CD14-positive monocyte (primary cell): ENCODE data around the gene DPM1. TPM values are rescaled to one million over a fixed set of nuclear protein-coding genes. Genes with fewer than 3 reads are reported as not detected.
A peak's percentile ranks its signal among the peaks of the same experiment; 100 is the strongest.

Experiments used
- DNase-seq, 3 donors: peaks; one replicate each; pipeline ENCODE4 v3.0.0-alpha.2; 2011 to 2022
- H2AFZ ChIP-seq: 2 replicates; pipeline ENCODE4 v1.6.0; 2012; ENCODE audit warnings: mild to moderate bottlenecking, low read depth, low read length, inconsistent platforms; ENCODE audit not compliant: insufficient read depth, poor library complexity, severe bottlenecking
- H3K27ac ChIP-seq, 2 donors: 1 replicate in 1 of 2; 2 replicates in 1 of 2; pipeline ENCODE4 v1.5.1; 2012 to 2013; ENCODE audit warnings: low read length in 2 of 2, control low read depth in 1 of 2, inconsistent platforms in 1 of 2, low read depth in 1 of 2, mild to moderate bottlenecking in 1 of 2
- H3K27me3 ChIP-seq, 2 donors: one replicate each; pipeline versions ENCODE4 v1.6.0 to v1.6.1; 2011 to 2013; ENCODE audit warnings: low read length in 2 of 2; ENCODE audit not compliant: control insufficient read depth in 2 of 2, insufficient read depth in 2 of 2
- H3K36me3 ChIP-seq, 2 donors: replicated peaks in 1 of 2; 1 replicate in 1 of 2; 2 replicates in 1 of 2; pipeline versions ENCODE4 v1.5.1 to v1.6.1; 2012 to 2013; ENCODE audit warnings: low read length in 2 of 2, control low read depth in 1 of 2, inconsistent platforms in 1 of 2, mild to moderate bottlenecking in 1 of 2; ENCODE audit not compliant: insufficient read depth in 2 of 2, control insufficient read depth in 1 of 2
- H3K4me1 ChIP-seq, 2 donors: 1 replicate in 1 of 2; 2 replicates in 1 of 2; pipeline versions ENCODE4 v1.5.1 to v1.6.1; 2012 to 2013; ENCODE audit warnings: low read length in 2 of 2, control low read depth in 1 of 2, inconsistent platforms in 1 of 2, mild to moderate bottlenecking in 1 of 2, moderate library complexity in 1 of 2; ENCODE audit not compliant: insufficient read depth in 2 of 2, control insufficient read depth in 1 of 2
- H3K4me2 ChIP-seq: replicated peaks from 2 replicates; pipeline ENCODE3; 2012; ENCODE audit warnings: low read length, moderate library complexity, mild to moderate bottlenecking; ENCODE audit not compliant: poor library complexity, severe bottlenecking; ENCODE audit errors: extremely low read depth
- H3K4me3 ChIP-seq, 3 experiments: fragments of 200-600 bp in 1 of 3; sonication (generic) in 1 of 3; replicated peaks in 1 of 3; 1 replicate in 2 of 3; 2 replicates in 1 of 3; pipeline ENCODE4 v1.5.1; 2011 to 2013; ENCODE audit warnings: low read length in 3 of 3, mild to moderate bottlenecking in 3 of 3, control low read depth in 2 of 3, low read depth in 2 of 3, inconsistent platforms in 1 of 3, moderate library complexity in 1 of 3
- H3K79me2 ChIP-seq: 2 replicates; pipeline ENCODE4 v1.6.0; 2012; ENCODE audit warnings: mild to moderate bottlenecking, control low read depth, inconsistent platforms, low read length, moderate library complexity; ENCODE audit not compliant: insufficient read depth
- H3K9ac ChIP-seq: 2 replicates; pipeline ENCODE4 v1.6.0; 2017; ENCODE audit warnings: low read length, mild to moderate bottlenecking; ENCODE audit not compliant: insufficient read depth, poor library complexity, severe bottlenecking
- H3K9me3 ChIP-seq, 2 donors: replicated peaks in 1 of 2; 1 replicate in 1 of 2; 2 replicates in 1 of 2; pipeline versions ENCODE4 v1.5.1 to v1.6.1; 2012 to 2013; ENCODE audit warnings: low read length in 2 of 2, control low read depth in 1 of 2; ENCODE audit not compliant: control insufficient read depth in 1 of 2, insufficient read depth in 1 of 2
- H4K20me1 ChIP-seq: 2 replicates; pipeline ENCODE4 v1.6.0; 2012; ENCODE audit warnings: mild to moderate bottlenecking, low read length, control low read depth, moderate library complexity; ENCODE audit not compliant: insufficient read depth
- H3K27ac Mint-ChIP-seq, 7 donors: one replicate each; pipeline ENCODE4 v1.8.0; 2020; ENCODE audit warnings: mild to moderate bottlenecking in 7 of 7, mixed read lengths in 7 of 7, moderate library complexity in 6 of 7, inconsistent platforms in 2 of 7
- H3K27me3 Mint-ChIP-seq, 3 donors: one replicate each; pipeline ENCODE4 v1.8.0; 2021 to 2022; ENCODE audit warnings: low read depth in 3 of 3, mild to moderate bottlenecking in 3 of 3, mixed read lengths in 3 of 3, moderate library complexity in 3 of 3, inconsistent platforms in 1 of 3
- H3K36me3 Mint-ChIP-seq, 2 donors: one replicate each; pipeline ENCODE4 v1.8.0; 2020; ENCODE audit warnings: mixed read lengths in 2 of 2, inconsistent platforms in 1 of 2, mild to moderate bottlenecking in 1 of 2
- H3K4me1 Mint-ChIP-seq: one replicate; pipeline ENCODE4 v1.8.0; 2020; ENCODE audit warnings: mild to moderate bottlenecking, mixed read lengths
- H3K4me3 Mint-ChIP-seq, 2 donors: one replicate each; pipeline ENCODE4 v1.8.0; 2020; ENCODE audit warnings: mild to moderate bottlenecking in 2 of 2, mixed read lengths in 2 of 2, moderate library complexity in 1 of 2
- H3K9me3 Mint-ChIP-seq, 7 donors: one replicate each; pipeline ENCODE4 v1.8.0; 2020 to 2022; ENCODE audit warnings: mixed read lengths in 7 of 7, mild to moderate bottlenecking in 6 of 7, moderate library complexity in 6 of 7, inconsistent platforms in 2 of 7
- CTCF ChIP-seq: fragments of 200-600 bp; IDR thresholded peaks from one replicate; pipeline ENCODE4 v1.8.0; 2022; ENCODE audit warnings: antibody characterized with exemption, mild to moderate bottlenecking
- WGBS: methylation state at CpG from one replicate; pipeline ENCODE4 v1.1.5; 2013; ENCODE audit warnings: missing lambda C conversion rate; ENCODE audit not compliant: insufficient coverage; 5-methylcytosine and 5-hydroxymethylcytosine counted together
- intact Hi-C, 2 donors: fragments of 100-400 bp; cut with micrococcal nuclease; formaldehyde crosslinking; loops; one replicate each; pipeline versions ENCODE4 v1.15.0 to v1.15.1; 2023
- polyA plus RNA-seq, 3 donors: library from polyadenylated mRNA; depleted of rRNA in 1 of 3; unstranded in 2 of 3; stranded (reverse) in 1 of 3; fragments of 300-500 nt in 2 of 3; fragments of >200 nt in 1 of 3; fragmentation: Illumina TruSeq in 2 of 3; gene quantifications; 1 replicate in 2 of 3; 2 replicates in 1 of 3; pipeline ENCODE4 v1.2.3, GENCODE V29; 2012 to 2021

DPM1 gene
- polyA plus RNA-seq, 3 donors: 19.1 to 55.1 (median 50.9) TPM

GRCh38 chr20:50924261-50924920 is 33.9 kb downstream of the DPM1 start:
- Histone ChIP-seq H3K4me3 (no peak overlapping the region), H3K36me3 (peaks cover 9 to 46% of the 10 kb centered on the region in 2 donors), H3K9me3 (no peaks in the 10 kb centered on the region), H2AFZ (no peak overlapping the region), H3K4me1 (peaks cover 11 to 28% of the 10 kb centered on the region in 2 donors), H3K4me2 (no peak overlapping the region), H3K79me2 (peaks cover 100% of the 10 kb centered on the region), H3K9ac (no peak overlapping the region), H4K20me1 (peaks cover 100% of the 10 kb centered on the region), H3K27ac (peak overlapping the region in 1 of 2 donors; percentile 33), H3K27me3 (no peaks in the 10 kb centered on the region)
- Mint-ChIP-seq H3K9me3 (no peaks in the 10 kb centered on the region), H3K36me3 (peaks cover 25 to 54% of the 10 kb centered on the region in 2 donors), H3K4me1 (peaks cover 42% of the 10 kb centered on the region), H3K27me3 (no peaks in the 10 kb centered on the region), H3K27ac (peak overlapping the region in 2 of 7 donors; percentile 15 to 75), H3K4me3 (no peak overlapping the region)
- no peak for DNase-seq
- intact Hi-C loops: loop anchor here in 1 of 2 donors (10.0 kb wide), 1 partner anchor 100 kb away; no protein-coding TSS in a partner anchor
- no CpG with 5 or more reads among the region's 2 CpGs for WGBS
- TF ChIP-seq CTCF: no peak

- H3K36me3 ChIP-seq: peaks cover 8 to 28% of the 10 kb centered on the region in 2 donors
- no peak overlapping the region for H2AFZ ChIP-seq
- H3K4me3 Mint-ChIP-seq: no peak overlapping the region
- DNase-seq: no peak
- peaks cover 34% of the 10 kb centered on the region for H3K4me1 Mint-ChIP-seq
- H3K4me3 ChIP-seq: no peak overlapping the region
- H3K36me3 Mint-ChIP-seq: peaks cover 18 to 43% of the 10 kb centered on the region in 2 donors
- H3K9ac ChIP-seq: no peak overlapping the region
- no peaks in the 10 kb centered on the region for H3K9me3 ChIP-seq
- intact Hi-C loops: loop anchor here in 1 of 2 donors (10.0 kb wide), 1 partner anchor 97 kb away; no protein-coding TSS in a partner anchor
- H3K79me2 ChIP-seq: peaks cover 100% of the 10 kb centered on the region
- no peak for TF ChIP-seq CTCF
- no peaks in the 10 kb centered on the region for H3K27me3 Mint-ChIP-seq
- H3K9me3 Mint-ChIP-seq: no peaks in the 10 kb centered on the region
- no peaks in the 10 kb centered on the region for H3K27me3 ChIP-seq
- H3K27ac ChIP-seq: peak overlapping the region in 1 of 2 donors; percentile 47
- H3K4me2 ChIP-seq: no peak overlapping the region
- peaks cover 0 to 5% of the 10 kb centered on the region in 2 donors for H3K4me1 ChIP-seq
- peaks cover 100% of the 10 kb centered on the region for H4K20me1 ChIP-seq
- WGBS: 60% methylated on average over 1 of the region's 8 CpGs
- peak overlapping the region in 5 of 7 donors; percentile 43 to 75 (median 66) for H3K27ac Mint-ChIP-seq
Measured at GRCh38 chr20:50921803-50922501, 36.4 kb downstream of the DPM1 start.
